HG03097 (cell line): ENCODE results near the gene NIF3L1.

ENCODE experiments used
- ATAC-seq: cut with Tn5 transposase; IDR thresholded peaks from one replicate; pipeline ENCODE4 v1.9.1; 2021; ENCODE audit not compliant: unreplicated experiment, low FRiP score

Gene NIF3L1

GRCh38 chr2:200888704-200889625 is at the start of gene NIF3L1, which contains the start of gene PPIL3:
Gene NIF3L1, plus strand, starts transcription at chr2:200889371. Its CDS starts 2,573 bp downstream, at chr2:200891944.
Gene PPIL3, minus strand, starts transcription at chr2:200889077. Its CDS starts 1,462 bp downstream, at chr2:200887615.
- peak; percentile 83 for ATAC-seq

GRCh38 chr2:200839513-200839912 is 49.7 kb upstream of the NIF3L1 start:
- ATAC-seq: no peak

- no peak for ATAC-seq
Measured at GRCh38 chr2:200843993-200844948, 44.9 kb upstream of the NIF3L1 start.

GRCh38 chr2:200845194-200845593 is 44.0 kb upstream of the NIF3L1 start:
- ATAC-seq: no peak

DNA sequence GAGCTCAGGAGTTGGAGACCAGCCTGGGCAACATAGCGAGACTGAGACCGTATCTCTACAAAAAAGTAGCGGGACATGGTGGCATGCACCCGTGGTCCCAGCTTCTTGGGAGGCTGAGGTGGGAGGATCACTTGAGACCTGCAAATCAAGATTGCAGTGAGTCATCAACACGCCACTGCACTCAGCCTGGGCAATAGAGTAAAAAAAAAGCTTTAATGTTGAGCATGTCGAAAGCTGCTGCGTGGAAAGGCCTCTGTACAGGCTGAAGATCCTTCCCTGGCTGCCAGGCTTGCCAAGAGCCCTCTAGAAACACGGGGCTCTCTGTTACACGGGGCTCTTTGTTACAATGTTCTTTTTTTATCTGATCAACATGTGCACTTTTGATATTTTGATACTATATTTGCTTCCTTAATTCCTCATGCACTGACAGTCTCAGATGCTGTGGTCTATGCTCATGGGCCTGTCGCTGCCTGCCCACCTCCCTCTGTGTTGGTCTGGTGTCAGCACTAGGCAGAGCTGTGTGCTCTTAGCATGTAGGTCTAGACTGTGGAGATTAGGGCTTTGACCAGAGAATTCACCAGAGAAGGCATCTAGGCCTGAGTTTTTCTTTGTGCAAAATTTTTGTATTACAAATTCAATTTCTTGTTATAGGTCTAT is 43.4 kb upstream of the NIF3L1 start:
- ATAC-seq: no peak

- ATAC-seq: no peak
Measured at GRCh38 chr2:200847269-200847668, 41.9 kb upstream of the NIF3L1 start.

DNA sequence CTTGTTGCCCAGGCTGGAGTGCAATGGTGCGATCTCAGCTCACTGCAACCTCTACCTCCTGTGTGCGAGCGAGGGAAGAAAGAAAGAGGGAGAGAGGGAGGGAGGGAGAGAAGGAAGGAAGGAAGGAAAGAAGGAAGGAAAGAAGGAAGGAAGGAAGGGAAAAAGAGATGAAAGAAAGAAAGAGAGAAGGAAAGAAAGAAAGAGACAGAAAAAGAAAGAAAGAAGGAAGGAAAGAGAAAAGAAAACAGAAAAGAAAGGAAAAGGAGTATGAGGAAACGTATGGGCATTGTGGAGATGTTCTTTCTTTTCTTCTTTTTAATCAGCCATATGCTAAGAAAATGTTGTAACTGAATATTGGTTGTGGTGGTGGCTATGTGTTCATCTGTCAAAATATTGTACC is 41.2 kb upstream of the NIF3L1 start:
- no peak for ATAC-seq

DNA sequence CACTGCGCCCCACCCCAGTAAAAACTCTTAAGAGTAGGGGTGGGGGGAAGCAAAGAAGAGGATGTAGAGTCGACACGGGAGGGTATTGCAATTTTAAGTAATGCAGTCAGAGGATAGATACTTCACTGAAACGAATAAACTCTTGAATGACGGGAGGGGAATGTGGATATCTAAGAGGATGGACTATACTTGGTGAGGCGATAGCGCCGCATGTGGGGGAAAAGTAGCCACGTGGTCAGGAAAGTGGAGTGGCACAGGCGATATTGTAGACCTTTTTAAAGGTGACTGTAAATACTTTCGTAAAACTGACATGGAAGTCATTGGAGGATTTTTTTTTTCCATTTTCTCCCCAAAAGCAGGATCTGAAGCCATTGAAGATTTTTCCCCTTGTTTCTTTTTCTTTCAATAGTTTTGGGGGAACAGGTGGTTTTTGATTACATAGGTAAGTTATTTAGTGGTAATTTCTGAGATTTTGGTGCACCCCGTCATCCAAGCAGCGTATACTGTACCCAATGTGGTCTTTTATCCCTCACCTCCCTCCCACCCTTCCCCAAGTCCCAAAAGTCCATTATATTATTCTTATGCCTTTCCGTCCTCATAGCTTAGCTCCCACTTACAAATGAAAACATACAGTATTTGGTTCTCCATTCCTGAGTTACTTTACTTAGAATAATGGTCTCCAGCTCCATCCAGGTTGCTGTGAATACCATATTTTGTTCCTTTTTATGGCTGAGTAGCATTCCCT is 38.5 kb upstream of the NIF3L1 start:
- ATAC-seq: no peak

GRCh38 chr2:200851398-200852248 is 37.5 kb upstream of the NIF3L1 start:
- ATAC-seq: no peak

- ATAC-seq: no peak
Measured at GRCh38 chr2:200852605-200853004, 36.6 kb upstream of the NIF3L1 start.

GRCh38 chr2:200856806-200857205 is 32.4 kb upstream of the NIF3L1 start:
- ATAC-seq: no peak

- ATAC-seq: no peak
Measured at GRCh38 chr2:200860092-200860795, 28.9 kb upstream of the NIF3L1 start.

DNA sequence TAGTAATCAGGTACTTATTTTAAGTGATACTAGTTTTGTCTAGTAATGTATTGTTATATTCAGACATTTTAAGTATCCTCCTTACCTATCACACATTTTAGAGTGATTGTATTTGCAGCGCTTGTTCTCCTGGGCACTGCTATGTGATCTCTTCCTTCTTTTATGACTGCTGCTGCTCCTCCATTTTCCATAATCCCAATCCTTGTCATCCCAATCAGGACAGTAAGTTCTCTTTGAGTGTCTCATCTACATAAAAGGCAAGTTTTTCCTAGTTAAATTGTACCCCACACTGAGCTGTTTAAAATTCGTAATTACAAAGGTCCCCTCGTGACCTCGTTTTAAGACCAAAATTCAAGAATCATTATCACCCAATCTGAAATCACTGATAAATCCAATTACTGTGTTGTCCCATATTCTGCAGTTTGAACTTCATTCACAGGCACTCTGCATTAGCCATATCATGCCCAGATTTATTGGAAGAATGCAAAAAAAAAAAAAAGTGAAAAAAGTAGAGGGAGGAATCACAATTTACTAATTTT is 27.5 kb upstream of the NIF3L1 start:
- ATAC-seq: no peak

- ATAC-seq: no peak
Measured at GRCh38 chr2:200862532-200863000, 26.6 kb upstream of the NIF3L1 start.

DNA sequence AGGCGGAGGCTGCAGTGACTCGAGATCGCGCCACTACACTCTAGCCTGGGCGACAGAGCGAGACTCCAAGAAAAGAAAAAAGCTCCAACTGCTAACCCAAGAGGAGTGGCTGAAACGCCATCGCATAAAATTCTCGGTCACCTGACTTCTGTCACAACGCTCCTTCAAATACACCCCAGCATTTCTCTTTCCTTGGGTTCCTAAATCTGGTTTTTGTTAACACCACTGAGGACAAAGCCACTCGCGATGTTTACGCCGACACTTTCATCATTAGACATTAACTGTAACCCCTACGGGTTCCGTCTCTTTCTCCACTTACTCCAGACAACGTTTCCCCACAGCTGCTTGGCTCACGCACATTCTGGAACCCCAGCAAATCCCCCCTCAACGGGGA is 25.4 kb upstream of the NIF3L1 start:
- ATAC-seq: peak; percentile 6

DNA sequence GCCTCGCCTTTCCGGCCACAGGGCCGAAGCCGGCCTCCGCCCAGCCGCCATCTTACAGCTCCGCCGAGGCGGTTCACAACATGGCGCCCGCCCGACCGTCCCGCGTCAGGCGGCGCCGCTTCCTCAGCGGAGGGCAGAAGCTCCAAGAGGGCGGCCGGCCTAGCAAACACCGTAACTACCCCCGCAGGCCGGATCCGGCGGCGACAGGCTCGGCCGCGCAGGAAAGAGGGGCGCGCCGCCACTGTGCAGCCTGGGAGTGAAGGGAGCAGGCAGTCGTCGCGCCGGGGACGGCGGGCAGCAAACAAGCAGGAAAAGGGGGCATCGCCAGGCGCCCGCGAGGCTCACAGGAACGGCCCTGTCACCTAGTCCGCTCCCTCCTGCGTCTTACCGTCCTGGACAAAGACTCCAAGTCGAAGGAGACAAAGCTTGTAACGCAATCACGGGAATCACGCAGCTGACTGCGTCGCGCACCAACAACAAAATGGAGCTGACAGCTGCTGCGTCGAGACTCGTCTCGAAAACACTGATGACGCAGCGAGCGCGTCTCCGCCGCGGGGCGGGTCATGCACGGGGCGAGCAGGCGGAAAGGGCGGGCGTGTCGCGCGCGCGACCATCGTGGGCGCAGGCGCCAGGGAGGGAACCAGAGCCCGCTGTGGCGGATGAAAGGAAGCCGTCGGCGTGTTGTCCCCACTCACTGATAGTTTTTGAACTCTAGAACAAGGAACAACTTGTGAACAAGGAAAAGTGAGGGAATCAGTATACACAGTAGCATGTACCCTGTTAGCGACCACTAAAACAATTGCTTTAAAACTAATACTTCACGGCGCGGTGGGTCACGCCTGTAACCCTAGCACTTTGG is 24.8 kb upstream of the NIF3L1 start, which contains the start of gene CLK1:
Gene CLK1 (minus strand): TSS at position 483 of the 859 bp plus-strand sequence. CDS start 2,796 bp downstream, outside the sequence.
- peak; percentile 82 for ATAC-seq

DNA sequence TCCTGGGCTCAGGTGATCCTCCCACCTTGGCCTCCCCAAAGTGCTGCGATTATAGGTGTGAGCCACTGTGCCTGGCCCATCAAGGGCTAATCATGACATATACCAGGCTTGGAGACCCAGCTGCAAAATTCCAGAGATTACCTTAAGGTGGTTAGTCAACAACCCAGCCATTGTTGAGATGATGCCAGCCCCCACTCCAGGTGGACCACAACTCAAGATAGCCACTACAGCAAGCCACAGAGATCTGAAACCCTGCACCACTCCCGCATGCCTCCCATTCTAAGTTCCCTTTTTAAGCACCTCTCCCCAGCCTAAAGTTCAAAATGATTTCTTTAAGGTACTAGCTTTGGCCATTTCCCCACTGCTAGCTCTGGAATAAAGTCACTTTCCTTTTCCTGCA is 20.2 kb upstream of the NIF3L1 start:
- ATAC-seq: no peak
